ENCODE data around the gene ZNF536.

- no peak for TF ChIP-seq CTCF (IDR thresholded peaks at IDR 0.05)
- TF ChIP-seq POLR2AphosphoS5 (IDR thresholded peaks at IDR 0.05; ENCODE audit: low read depth, low read length) = no peak
Measured at GRCh38 chr19:30577551-30578105, 205.4 kb downstream of the ZNF536 start.
